Measurements from ENCODE around the gene ANO10.

- TF ChIP-seq, protein P1, sequence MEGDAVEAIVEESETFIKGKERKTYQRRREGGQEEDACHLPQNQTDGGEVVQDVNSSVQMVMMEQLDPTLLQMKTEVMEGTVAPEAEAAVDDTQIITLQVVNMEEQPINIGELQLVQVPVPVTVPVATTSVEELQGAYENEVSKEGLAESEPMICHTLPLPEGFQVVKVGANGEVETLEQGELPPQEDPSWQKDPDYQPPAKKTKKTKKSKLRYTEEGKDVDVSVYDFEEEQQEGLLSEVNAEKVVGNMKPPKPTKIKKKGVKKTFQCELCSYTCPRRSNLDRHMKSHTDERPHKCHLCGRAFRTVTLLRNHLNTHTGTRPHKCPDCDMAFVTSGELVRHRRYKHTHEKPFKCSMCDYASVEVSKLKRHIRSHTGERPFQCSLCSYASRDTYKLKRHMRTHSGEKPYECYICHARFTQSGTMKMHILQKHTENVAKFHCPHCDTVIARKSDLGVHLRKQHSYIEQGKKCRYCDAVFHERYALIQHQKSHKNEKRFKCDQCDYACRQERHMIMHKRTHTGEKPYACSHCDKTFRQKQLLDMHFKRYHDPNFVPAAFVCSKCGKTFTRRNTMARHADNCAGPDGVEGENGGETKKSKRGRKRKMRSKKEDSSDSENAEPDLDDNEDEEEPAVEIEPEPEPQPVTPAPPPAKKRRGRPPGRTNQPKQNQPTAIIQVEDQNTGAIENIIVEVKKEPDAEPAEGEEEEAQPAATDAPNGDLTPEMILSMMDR (conservative IDR thresholded peaks at IDR 0.05; ENCODE audit: low read depth, low read length) = no peak
- no peak for TF ChIP-seq EZH2 (IDR thresholded peaks at IDR 0.05; ENCODE audit: borderline replicate concordance, low read depth, low read length, poor library complexity, severe bottlenecking)
These were observed 278.6 kb downstream of the ANO10 start for GRCh38 chr3:43343185-43343584.
